WERI-Rb-1 (cell line): ENCODE data around the gene LTBP1.
"Not testable (repeated sequence)": the region's sequence is repeated elsewhere in the genome, so short reads cannot be mapped to it uniquely, and the experiment has no call there.

Source experiments
- DNase-seq: peaks from one replicate; pipeline ENCODE4 v3.0.0-alpha.2; 2020
- H3K27ac ChIP-seq: fragments of 250-450 bp; sonication (Bioruptor Pico); 2 replicates; pipeline ENCODE4 v1.5.1; 2020; ENCODE audit warnings: mild to moderate bottlenecking, moderate library complexity
- H3K27me3 ChIP-seq: fragments of 250-450 bp; sonication (Bioruptor Pico); 2 replicates; pipeline ENCODE4 v1.5.1; 2021; ENCODE audit warnings: mild to moderate bottlenecking, low read depth, moderate library complexity; ENCODE audit not compliant: insufficient read depth, severe bottlenecking
- H3K36me3 ChIP-seq: fragments of 250-450 bp; sonication (Bioruptor Pico); 2 replicates; pipeline ENCODE4 v1.5.1; 2020; ENCODE audit warnings: mild to moderate bottlenecking, moderate library complexity
- H3K4me3 ChIP-seq: 2 replicates; pipeline ENCODE4 v1.5.1; 2011; ENCODE audit warnings: low read depth, mild to moderate bottlenecking, control low read depth, low read length
- H3K9me3 ChIP-seq: fragments of 250-450 bp; sonication (Bioruptor Pico); 2 replicates; pipeline ENCODE4 v1.5.1; 2021; ENCODE audit warnings: mild to moderate bottlenecking, moderate library complexity; ENCODE audit not compliant: severe bottlenecking
- TF ChIP-seq, protein P1 (sequence below): IDR thresholded peaks from 2 replicates; pipeline ENCODE4 v1.5.1; 2011; ENCODE audit warnings: low read depth, mild to moderate bottlenecking, control low read depth, inconsistent platforms, low read length

The LTBP1 gene

GRCh38 chr2:33160191-33160590, 213.4 kb downstream of the LTBP1 start:
- H3K4me3 ChIP-seq = no peak overlapping the region
- H3K27me3 ChIP-seq = no peaks in the 10 kb centered on the region
- DNase-seq = no peak
- TF ChIP-seq, protein P1, sequence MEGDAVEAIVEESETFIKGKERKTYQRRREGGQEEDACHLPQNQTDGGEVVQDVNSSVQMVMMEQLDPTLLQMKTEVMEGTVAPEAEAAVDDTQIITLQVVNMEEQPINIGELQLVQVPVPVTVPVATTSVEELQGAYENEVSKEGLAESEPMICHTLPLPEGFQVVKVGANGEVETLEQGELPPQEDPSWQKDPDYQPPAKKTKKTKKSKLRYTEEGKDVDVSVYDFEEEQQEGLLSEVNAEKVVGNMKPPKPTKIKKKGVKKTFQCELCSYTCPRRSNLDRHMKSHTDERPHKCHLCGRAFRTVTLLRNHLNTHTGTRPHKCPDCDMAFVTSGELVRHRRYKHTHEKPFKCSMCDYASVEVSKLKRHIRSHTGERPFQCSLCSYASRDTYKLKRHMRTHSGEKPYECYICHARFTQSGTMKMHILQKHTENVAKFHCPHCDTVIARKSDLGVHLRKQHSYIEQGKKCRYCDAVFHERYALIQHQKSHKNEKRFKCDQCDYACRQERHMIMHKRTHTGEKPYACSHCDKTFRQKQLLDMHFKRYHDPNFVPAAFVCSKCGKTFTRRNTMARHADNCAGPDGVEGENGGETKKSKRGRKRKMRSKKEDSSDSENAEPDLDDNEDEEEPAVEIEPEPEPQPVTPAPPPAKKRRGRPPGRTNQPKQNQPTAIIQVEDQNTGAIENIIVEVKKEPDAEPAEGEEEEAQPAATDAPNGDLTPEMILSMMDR = no peak
- H3K9me3 ChIP-seq = no peaks in the 10 kb centered on the region
- no peaks in the 10 kb centered on the region for H3K36me3 ChIP-seq
- H3K27ac ChIP-seq = no peak overlapping the region

DNA sequence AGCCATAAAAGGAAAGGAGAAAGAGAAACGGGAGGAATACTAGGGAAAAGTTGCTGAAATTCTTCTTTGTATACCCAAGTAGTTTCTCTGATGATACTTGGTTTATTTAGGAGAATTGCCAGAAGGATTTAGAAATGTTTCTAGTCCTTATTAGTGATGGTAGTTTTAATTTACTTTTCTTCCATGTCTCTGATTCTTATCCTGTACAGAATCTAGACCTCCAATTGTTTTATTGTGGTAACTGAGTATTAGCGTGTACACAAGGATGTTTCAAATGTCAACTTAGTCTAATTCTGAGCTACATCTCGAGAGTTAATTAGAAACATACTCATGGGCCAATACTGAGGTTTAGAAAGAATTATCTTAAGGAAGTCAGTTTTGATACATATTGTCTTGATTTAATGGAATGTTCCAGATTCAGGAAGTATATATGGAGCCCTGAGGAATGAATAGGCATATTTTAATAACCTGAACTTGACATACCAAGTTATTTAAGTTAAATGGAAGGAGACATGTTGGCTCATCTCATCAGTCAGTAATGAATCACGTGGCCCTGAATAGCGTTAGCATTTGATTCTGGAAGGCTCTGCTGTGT, 219.6 kb downstream of the LTBP1 start:
- H3K27ac ChIP-seq = no peak overlapping the region
- no peaks in the 10 kb centered on the region for H3K27me3 ChIP-seq
- no peak overlapping the region for H3K4me3 ChIP-seq
- H3K36me3 ChIP-seq = no peaks in the 10 kb centered on the region
- DNase-seq = no peak
- no peaks in the 10 kb centered on the region for H3K9me3 ChIP-seq
- TF ChIP-seq, protein P1 = no peak

DNA sequence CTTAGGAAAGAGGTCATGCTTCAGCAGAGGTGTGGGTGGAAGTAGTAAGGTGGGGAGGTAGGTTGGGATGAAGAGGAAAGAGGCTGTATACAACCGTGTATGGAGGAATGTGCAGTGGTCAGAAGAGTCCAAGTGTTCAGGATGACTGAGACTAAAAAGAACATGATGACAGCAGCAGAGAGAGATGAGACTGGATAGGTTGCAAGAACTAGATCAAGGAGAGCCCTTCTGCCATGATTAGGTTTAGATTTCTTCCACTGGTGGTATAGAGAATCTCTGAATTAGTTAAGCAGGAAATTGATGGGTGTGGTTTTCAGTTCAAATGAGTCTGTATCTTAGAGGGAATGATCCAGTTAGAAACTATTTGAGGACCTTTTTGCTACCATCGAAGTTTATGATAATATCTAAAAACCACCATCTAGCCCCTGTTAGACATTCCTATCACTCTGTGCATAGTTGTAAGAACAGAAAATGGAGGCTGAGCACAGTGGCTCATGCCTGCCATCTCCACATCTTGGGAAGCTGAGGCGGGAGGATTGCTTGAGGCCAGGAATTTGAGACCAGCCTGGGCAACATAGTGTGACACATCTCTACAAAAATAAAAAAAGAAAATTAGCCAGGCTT, 221.0 kb downstream of the LTBP1 start:
- no peaks in the 10 kb centered on the region for H3K9me3 ChIP-seq
- no peak for DNase-seq
- no peaks in the 10 kb centered on the region for H3K36me3 ChIP-seq
- H3K27ac ChIP-seq = no peak overlapping the region
- no peak overlapping the region for H3K4me3 ChIP-seq
- TF ChIP-seq, protein P1 = no peak
- no peaks in the 10 kb centered on the region for H3K27me3 ChIP-seq

- H3K36me3 ChIP-seq = no peaks in the 10 kb centered on the region
- no peak overlapping the region for H3K27ac ChIP-seq
Measured at GRCh38 chr2:33168425-33168824, 221.7 kb downstream of the LTBP1 start.

DNA sequence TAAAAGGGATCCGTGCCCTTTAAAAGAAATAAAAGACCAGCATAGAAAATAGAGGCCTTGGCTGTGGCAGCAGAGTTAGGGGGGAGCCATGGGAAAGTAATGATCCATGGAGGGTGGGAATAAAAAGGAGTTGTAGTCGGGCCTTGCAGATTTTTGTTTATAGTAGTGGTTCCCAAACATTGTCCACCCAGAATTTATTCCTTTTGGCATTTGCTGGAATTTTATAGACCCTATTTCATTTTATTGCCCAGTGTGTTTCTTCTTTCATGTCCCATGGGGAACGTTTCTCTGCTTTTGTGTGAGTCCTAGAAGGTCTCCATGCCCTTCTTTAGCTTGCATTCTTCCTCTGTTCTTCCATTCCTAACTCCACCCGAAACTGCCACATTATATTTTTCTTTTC, 222.2 kb downstream of the LTBP1 start:
- DNase-seq = no peak
- Histone ChIP-seq H3K27me3 (no peaks in the 10 kb centered on the region), H3K27ac (no peak overlapping the region), H3K4me3 (no peak overlapping the region), H3K36me3 (no peaks in the 10 kb centered on the region), H3K9me3 (no peaks in the 10 kb centered on the region)
- TF ChIP-seq, protein P1 = no peak

More at GRCh38 chr2:33168425-33168824, 221.7 kb downstream of the LTBP1 start:
- no peak for DNase-seq
- no peaks in the 10 kb centered on the region for H3K9me3 ChIP-seq
- TF ChIP-seq, protein P1 = no peak
- H3K4me3 ChIP-seq = no peak overlapping the region
- H3K27me3 ChIP-seq = no peaks in the 10 kb centered on the region

DNA sequence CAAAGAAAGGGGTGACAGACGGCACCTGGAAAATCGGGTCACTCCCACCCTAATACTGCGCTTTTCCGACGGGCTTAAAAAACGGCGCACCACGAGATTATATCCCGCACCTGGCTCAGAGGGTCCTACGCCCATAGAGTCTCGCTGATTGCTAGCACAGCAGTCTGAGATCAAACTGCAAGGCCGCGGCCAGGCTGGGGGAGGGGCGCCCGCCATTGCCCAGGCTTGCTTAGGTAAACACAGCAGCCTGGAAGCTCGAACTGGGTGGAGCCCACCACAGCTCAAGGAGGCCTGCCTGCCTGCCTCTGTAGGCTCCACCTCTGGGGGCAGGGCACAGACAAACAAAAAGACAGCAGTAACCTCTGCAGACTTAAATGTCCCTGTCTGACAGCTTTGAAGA, 223.5 kb downstream of the LTBP1 start:
- H3K36me3 ChIP-seq, H3K27me3 ChIP-seq, H3K9me3 ChIP-seq, DNase-seq, H3K27ac ChIP-seq, H3K4me3 ChIP-seq: not testable (repeated sequence)
